Measurements from ENCODE around the gene VARS1.

- TF ChIP-seq SP1 (IDR thresholded peaks at IDR 0.05), result no peak
- no peak for TF ChIP-seq TARDBP (IDR thresholded peaks at IDR 0.05)
- TF ChIP-seq SUZ12 (IDR thresholded peaks at IDR 0.05), result no peak
- no peak for TF ChIP-seq FOXK2 (IDR thresholded peaks at IDR 0.05)
- no peak for TF ChIP-seq PKNOX1 (IDR thresholded peaks at IDR 0.05)
- TF ChIP-seq HDGF (IDR thresholded peaks at IDR 0.05; ENCODE audit: borderline replicate concordance), result no peak
Measured at GRCh38 chr6:31836047-31836473, 40.5 kb upstream of the VARS1 start.
